Kidney (tissue), 14 donors: ENCODE measurements around the gene MXD1. TPM values are rescaled to one million over a fixed set of nuclear protein-coding genes. Genes with fewer than 3 reads are reported as not detected.
"Not testable (repeated sequence)": the region's sequence is repeated elsewhere in the genome, so short reads cannot be mapped to it uniquely, and the experiment has no call there.

Experiments
- DNase-seq, 5 donors: peaks; one replicate each; pipeline ENCODE4 v3.0.0-alpha.2; 2013 to 2020
- FAIRE-seq: peaks from 2 replicates; lab custom pipeline; 2012; peaks lifted over from hg19 to GRCh38; lab: Jason Lieb, UNC
- H3K27ac ChIP-seq, 2 donors: one replicate each; pipeline ENCODE4 v1.7.0; 2013; ENCODE audit warnings: low read depth in 2 of 2, low read length in 2 of 2, inconsistent platforms in 1 of 2
- H3K27me3 ChIP-seq: one replicate; pipeline ENCODE4 v1.7.1; 2013; ENCODE audit warnings: low read length, inconsistent platforms; ENCODE audit not compliant: control insufficient read depth, insufficient read depth
- H3K36me3 ChIP-seq, 3 donors: one replicate each; pipeline versions ENCODE4 v1.7.0 to v1.7.1; 2013; ENCODE audit warnings: low read length in 3 of 3, control low read depth in 1 of 3, inconsistent platforms in 1 of 3; ENCODE audit not compliant: insufficient read depth in 3 of 3, control insufficient read depth in 2 of 3
- H3K4me1 ChIP-seq, 3 donors: one replicate each; pipeline versions ENCODE4 v1.7.0 to v1.7.1; 2013; ENCODE audit warnings: low read length in 3 of 3, inconsistent platforms in 1 of 3, low read depth in 1 of 3; ENCODE audit not compliant: control insufficient read depth in 2 of 3, insufficient read depth in 2 of 3
- H3K4me3 ChIP-seq, 3 donors: one replicate each; pipeline versions ENCODE4 v1.7.0 to v1.8.1; 2013; ENCODE audit warnings: low read length in 3 of 3, control low read depth in 1 of 3, inconsistent platforms in 1 of 3
- H3K9ac ChIP-seq, 3 donors: one replicate each; pipeline versions ENCODE4 v1.7.0 to v1.7.1; 2013; ENCODE audit warnings: low read length in 3 of 3, control low read depth in 1 of 3, inconsistent platforms in 1 of 3
- H3K9me3 ChIP-seq, 3 donors: one replicate each; pipeline versions ENCODE4 v1.7.0 to v1.7.1; 2013; ENCODE audit warnings: low read length in 3 of 3, control low read depth in 1 of 3, inconsistent platforms in 1 of 3; ENCODE audit not compliant: control insufficient read depth in 2 of 3, insufficient read depth in 1 of 3
- intact Hi-C: fragments of 100-400 bp; cut with DNase I; formaldehyde crosslinking; loops from one replicate; pipeline ENCODE4 v1.11.1; 2022
- polyA plus RNA-seq: library from polyadenylated mRNA; stranded (reverse); fragments of 350-450 nt; fragmentation: Illumina TruSeq; extraction: RNeasy Lipid Tissue Mini Kit (QIAGEN cat#74804); gene quantifications from one replicate; pipeline ENCODE4 v1.2.3, GENCODE V29; 2014; ENCODE audit warnings: low read depth, low replicate concordance; ENCODE audit not compliant: insufficient read depth
- total RNA-seq: library from RNA; stranded (reverse); fragmentation: NEBNext Ultra II Directional; extraction: Animal tissue kit (Norgen Biotek cat#: 25700); gene quantifications from one replicate; pipeline ENCODE4 v1.2.1, GENCODE V29; 2021
- TF ChIP-seq, protein P1 (sequence below): IDR thresholded peaks from 3 replicates; pipeline ENCODE4 v1.5.1; 2012; ENCODE audit warnings: mild to moderate bottlenecking, moderate library complexity, borderline replicate concordance; ENCODE audit not compliant: insufficient read depth; ENCODE audit errors: extremely low read depth
- donor health status: control.
- donor health status: control.
- donor health status: control.
- donor health status: control.
- donor health status: control.
- donor health status: DM: yes; HTN: yes; CAD: no.
- donor health status: Normal renal cell carcinoma (clear cell type).

The MXD1 gene
- total and polyA plus RNA-seq, 2 donors from 2014 or later, result 4.9 to 13.3 TPM

DNA sequence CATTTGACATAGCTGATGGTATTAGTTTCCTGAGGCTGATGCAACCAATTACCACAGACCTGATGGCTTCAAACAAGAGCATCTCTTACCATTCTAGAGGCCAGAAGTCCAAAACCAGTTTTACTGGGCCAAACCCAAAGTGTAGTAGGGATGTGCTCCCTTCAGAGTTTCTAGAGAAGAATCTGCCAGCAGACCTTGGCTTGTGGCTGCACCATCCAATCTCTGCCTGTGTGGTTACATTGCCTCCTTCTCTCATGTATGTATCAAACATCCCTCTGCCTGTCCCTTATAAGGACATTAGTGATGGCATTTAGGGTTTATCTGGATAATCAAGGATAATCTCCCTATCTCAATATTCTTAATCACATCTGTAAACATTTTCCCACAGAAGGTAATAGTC is 25.6 kb upstream of the MXD1 start:
- DNase-seq (no peak), FAIRE-seq (no peak)
- intact Hi-C loops, result no loop called here
- Histone ChIP-seq H3K9me3 (no peaks in the 10 kb centered on the region), H3K9ac (no peak overlapping the region), H3K4me3 (no peak overlapping the region), H3K27ac (no peak overlapping the region), H3K4me1 (peaks cover 0 to 5% (median 2%) of the 10 kb centered on the region in 3 donors), H3K27me3 (no peaks in the 10 kb centered on the region), H3K36me3 (no peaks in the 10 kb centered on the region)
- TF ChIP-seq, protein P1, sequence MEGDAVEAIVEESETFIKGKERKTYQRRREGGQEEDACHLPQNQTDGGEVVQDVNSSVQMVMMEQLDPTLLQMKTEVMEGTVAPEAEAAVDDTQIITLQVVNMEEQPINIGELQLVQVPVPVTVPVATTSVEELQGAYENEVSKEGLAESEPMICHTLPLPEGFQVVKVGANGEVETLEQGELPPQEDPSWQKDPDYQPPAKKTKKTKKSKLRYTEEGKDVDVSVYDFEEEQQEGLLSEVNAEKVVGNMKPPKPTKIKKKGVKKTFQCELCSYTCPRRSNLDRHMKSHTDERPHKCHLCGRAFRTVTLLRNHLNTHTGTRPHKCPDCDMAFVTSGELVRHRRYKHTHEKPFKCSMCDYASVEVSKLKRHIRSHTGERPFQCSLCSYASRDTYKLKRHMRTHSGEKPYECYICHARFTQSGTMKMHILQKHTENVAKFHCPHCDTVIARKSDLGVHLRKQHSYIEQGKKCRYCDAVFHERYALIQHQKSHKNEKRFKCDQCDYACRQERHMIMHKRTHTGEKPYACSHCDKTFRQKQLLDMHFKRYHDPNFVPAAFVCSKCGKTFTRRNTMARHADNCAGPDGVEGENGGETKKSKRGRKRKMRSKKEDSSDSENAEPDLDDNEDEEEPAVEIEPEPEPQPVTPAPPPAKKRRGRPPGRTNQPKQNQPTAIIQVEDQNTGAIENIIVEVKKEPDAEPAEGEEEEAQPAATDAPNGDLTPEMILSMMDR, result no peak

DNA sequence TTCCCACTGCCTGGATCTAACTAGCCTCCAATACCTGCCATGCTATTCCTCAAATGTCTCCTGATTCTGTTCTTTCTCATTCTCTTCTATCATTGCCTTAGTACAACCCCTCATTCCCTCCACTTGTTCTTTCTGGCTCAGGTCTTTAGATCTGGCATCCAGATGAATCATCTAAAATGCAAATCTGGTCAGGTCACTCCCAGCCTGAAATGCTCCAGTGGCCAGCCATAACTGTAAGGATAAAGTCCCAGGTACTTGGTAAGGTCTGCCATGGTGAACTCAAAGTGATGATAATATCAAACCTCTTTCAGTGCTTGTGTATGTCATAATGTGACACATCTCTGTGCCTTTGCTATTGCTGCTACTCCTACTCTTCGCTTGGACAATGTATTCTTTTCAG is 24.0 kb upstream of the MXD1 start:
- Histone ChIP-seq H3K4me1 (peaks cover 0 to 5% (median 2%) of the 10 kb centered on the region in 3 donors), H3K36me3 (no peaks in the 10 kb centered on the region), H3K27me3 (no peaks in the 10 kb centered on the region), H3K4me3 (no peak overlapping the region), H3K27ac (no peak overlapping the region), H3K9me3 (no peaks in the 10 kb centered on the region), H3K9ac (no peak overlapping the region)
- intact Hi-C loops, result no loop called here
- no peak for DNase-seq
- TF ChIP-seq, protein P1, result no peak
- no peak for FAIRE-seq

DNA sequence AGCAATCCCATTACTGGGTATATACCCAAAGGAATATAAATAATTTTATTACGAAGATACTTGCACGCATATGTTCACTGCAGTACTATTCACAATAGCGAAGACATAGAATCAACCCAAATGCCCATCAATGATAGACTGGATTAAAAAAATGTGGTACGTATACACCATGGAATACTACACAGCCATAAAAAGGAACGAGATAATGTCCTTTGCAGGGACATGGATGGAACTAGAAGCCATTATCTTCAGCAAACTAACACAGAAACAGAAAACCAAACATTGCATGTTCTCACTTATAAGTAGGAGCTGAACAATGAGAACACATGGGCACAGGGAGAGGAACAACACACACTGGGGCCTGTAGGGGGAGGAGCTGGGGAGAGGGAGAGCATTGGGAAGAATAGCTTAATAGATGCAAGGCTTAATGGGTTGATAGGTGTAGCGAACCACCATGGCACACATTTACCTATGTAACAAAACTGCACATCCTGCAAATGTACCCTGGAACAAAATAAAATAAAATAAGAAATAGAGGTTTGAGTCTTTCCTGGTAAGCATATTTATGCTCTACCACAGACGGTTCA is 22.0 kb upstream of the MXD1 start:
- H3K9me3 ChIP-seq, DNase-seq, H3K9ac ChIP-seq, H3K27me3 ChIP-seq, H3K4me1 ChIP-seq, FAIRE-seq, H3K27ac ChIP-seq, intact Hi-C loops: not testable (repeated sequence)
- Histone ChIP-seq H3K36me3 (peaks cover 0 to 16% (median 4%) of the 10 kb centered on the region in 3 donors), H3K4me3 (peak overlapping the region in 2 of 3 donors; percentile 95 to 99)

DNA sequence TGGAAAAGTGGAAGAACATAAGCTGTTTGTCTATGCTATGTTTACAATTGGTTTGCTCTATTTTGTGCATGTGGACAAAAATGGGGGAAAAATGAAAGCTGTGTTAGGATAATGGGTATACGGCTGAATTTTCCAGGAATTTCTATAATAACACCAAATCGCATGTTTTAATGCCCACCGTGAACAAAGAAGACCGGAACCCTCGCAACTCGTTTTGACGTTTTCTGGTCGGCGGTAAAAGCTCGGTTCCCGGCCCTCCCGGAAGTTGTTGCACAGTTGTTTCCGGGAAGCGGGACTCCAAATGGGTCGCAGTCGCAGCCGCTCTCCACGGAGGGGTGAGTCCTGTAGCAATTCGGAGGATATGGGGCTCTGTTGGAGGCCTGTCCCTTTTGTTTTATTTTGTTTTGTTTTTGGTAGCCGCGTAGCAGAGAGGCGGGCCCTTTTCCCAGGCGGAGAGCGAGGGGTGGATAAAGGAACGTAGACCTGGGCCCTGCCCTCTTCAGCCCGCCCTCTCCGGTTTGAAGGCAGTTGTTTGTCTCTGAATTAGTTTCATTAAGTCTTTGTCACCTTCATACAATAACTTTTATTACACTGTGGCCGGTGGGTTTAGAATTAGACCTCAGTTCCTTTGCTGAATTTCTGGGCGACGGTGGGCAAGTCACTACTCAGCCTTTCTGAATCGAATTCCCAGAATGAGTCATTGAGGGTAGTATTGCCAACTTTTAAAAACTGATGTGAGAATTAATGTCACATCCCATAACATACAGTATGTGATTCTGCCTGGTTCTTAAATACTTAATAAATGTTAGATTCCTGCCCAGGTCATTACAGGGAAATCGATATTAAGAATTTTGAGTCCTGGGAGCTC is 21.0 kb upstream of the MXD1 start, which contains the start of gene SNRNP27:
Gene SNRNP27, plus strand, starts transcription at position 273 of the 868 bp plus-strand sequence. Its CDS starts 29 bp downstream, at position 302.
- no peak for FAIRE-seq
- peak within 1 kb of the TSS; percentile 43 to 68 for H3K27ac ChIP-seq

DNA sequence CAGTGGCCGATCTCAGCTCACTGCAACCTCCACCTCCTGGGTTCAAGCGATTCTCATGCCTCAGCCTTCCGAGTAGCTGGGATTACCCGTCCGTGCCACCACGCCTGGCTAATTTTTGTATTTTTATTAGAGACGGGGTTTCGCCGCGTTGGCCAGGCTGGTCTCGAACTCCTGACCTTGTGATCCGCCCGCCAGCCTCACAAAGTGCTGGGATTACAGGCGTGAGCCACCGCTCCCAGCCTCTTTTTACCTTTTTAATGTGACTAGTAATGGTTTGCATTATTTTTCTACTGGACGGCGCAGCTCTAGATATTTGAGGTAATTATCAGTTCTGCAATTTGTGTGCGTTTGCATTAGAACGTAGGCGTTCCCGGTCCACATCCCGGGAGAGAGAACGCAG is 20.2 kb upstream of the MXD1 start:
- H3K27me3 ChIP-seq, FAIRE-seq, H3K4me1 ChIP-seq, H3K27ac ChIP-seq, intact Hi-C loops, DNase-seq, H3K9me3 ChIP-seq: not testable (repeated sequence)
- Histone ChIP-seq H3K4me3 (peak overlapping the region; percentile 81 to 99 (median 95)), H3K36me3 (peaks cover 0 to 16% (median 7%) of the 10 kb centered on the region in 3 donors), H3K9ac (peak overlapping the region; percentile 81 to 98 (median 93))

More for the DNA sequence above, 21.0 kb upstream of the MXD1 start, which contains the start of gene SNRNP27:
- H3K9me3 ChIP-seq, result no peaks in the 10 kb centered on the region
- H3K4me1 ChIP-seq, result peaks cover 0 to 5% (median 2%) of the 10 kb centered on the region in 3 donors
- peak; percentile 84 to 93 (median 91) for DNase-seq
- TF ChIP-seq, protein P1, result no peak
- H3K27me3 ChIP-seq, result no peaks in the 10 kb centered on the region
- H3K36me3 ChIP-seq, result peaks cover 0 to 16% (median 7%) of the 10 kb centered on the region in 3 donors
- H3K9ac ChIP-seq, result peak within 1 kb of the TSS; percentile 81 to 98 (median 93)
- intact Hi-C loops, result no loop called here
- peak within 1 kb of the TSS; percentile 81 to 99 (median 95) for H3K4me3 ChIP-seq
